ENCODE results near the gene FYN. TPM values are rescaled to one million over a fixed set of nuclear protein-coding genes. Genes with fewer than 3 reads are reported as not detected.

Gene FYN
- total and polyA plus RNA-seq, 2 of the 8 experiments (the other 6 are each of a cell fraction or from before 2014, with no cell fraction given) = 46.8 to 97.2 TPM

GRCh38 chr6:111658462-111659154 is 214.6 kb downstream of the FYN start:
- H3K4me1 ChIP-seq (replicated peaks in 1 of 4; ENCODE audit: control insufficient read depth in 3 of 4, insufficient read depth in 4 of 4, low read length in 3 of 4) = peaks cover 8 to 24% (median 19%) of the 10 kb centered on the region in 4 experiments
- no peak overlapping the region for H2BK20ac ChIP-seq (ENCODE audit: low read length)
- no peak overlapping the region for H2BK15ac ChIP-seq (ENCODE audit: low read length)
- no peak for DNase-seq (ENCODE audit: low read depth in 1 of 2, low spot score in 2 of 2)
- POLR2A ChIA-PET (ENCODE audit: partially characterized antibody) = no interaction called here
- H2BK120ac ChIP-seq (replicated peaks; ENCODE audit: low read depth, low read length) = no peak overlapping the region
- H3K27ac ChIP-seq (ENCODE audit: low read depth, low read length) = no peak overlapping the region
- H3K23ac ChIP-seq (ENCODE audit: insufficient read length) = no peak overlapping the region
- no peak overlapping the region for H4K8ac ChIP-seq (ENCODE audit: extremely low read depth, insufficient read depth, low read length)
- no peaks in the 10 kb centered on the region for H3K79me1 ChIP-seq (ENCODE audit: low read depth, low read length)
- peaks cover 8% of the 10 kb centered on the region; the same call in 1 of the 2 replicates for H3K23me2 ChIP-seq (ENCODE audit: low read depth, low read length)
- no peak overlapping the region for H2BK12ac ChIP-seq (ENCODE audit: low read depth, low read length)
- H2AFZ ChIP-seq (ENCODE audit: low read length) = no peak overlapping the region
- no peaks in the 10 kb centered on the region for H4K20me1 ChIP-seq (replicated peaks in 1 of 2; ENCODE audit: control insufficient read depth in 1 of 2, insufficient read depth in 2 of 2, low read length in 2 of 2)
- CTCF ChIA-PET (ENCODE audit: partially characterized antibody) = interaction anchor here (1.0 to 2.6 kb wide), 3 partner anchors 10 to 383 kb away, joined by 3 to 9 read pairs (median 8); no protein-coding TSS in a partner anchor
- 85% methylated on average over 4 of the region's 4 CpGs; no CpG with 5 or more reads in 1 of the 2 experiments for WGBS, 2 experiments (ENCODE audit: extremely low coverage in 1 of 2, insufficient coverage in 1 of 2, insufficient read length in 1 of 2, insufficient replicate concordance in 2 of 2, low coverage in 1 of 2, low lambda C conversion rate in 2 of 2, missing lambda C conversion rate in 1 of 2)
- H4K91ac ChIP-seq (replicated peaks; ENCODE audit: insufficient read length, low read length) = no peak overlapping the region
- H3K4me3 ChIP-seq (ENCODE audit: extremely low read depth in 1 of 4, insufficient read depth in 2 of 4, low read depth in 3 of 4, low read length in 4 of 4) = no peak overlapping the region
- no peak for FAIRE-seq
- no peak overlapping the region for H4K5ac ChIP-seq (ENCODE audit: insufficient read length, low read depth, low read length)
- H3K4ac ChIP-seq (replicated peaks; ENCODE audit: insufficient read length, low read depth, low read length) = no peak overlapping the region
- no peaks in the 10 kb centered on the region for H3K9me3 ChIP-seq (ENCODE audit: insufficient read depth in 2 of 2, low read depth in 1 of 2, low read length in 1 of 2)
- H3K56ac ChIP-seq (replicated peaks; ENCODE audit: insufficient read length, low read depth, low read length) = no peak overlapping the region
- H3K9ac ChIP-seq (replicated peaks in 1 of 4; ENCODE audit: extremely low read depth in 1 of 4, low read depth in 3 of 4, low read length in 3 of 4) = no peak overlapping the region
- H2BK5ac ChIP-seq (ENCODE audit: low read depth, low read length) = no peak overlapping the region; the same call in none of the 2 replicates
- no peak overlapping the region for H3K14ac ChIP-seq (ENCODE audit: insufficient read length)
- no peaks in the 10 kb centered on the region for H3K79me2 ChIP-seq (ENCODE audit: control insufficient read depth in 1 of 2, insufficient read depth in 2 of 2, low read length in 2 of 2)
- H3K36me3 ChIP-seq (ENCODE audit: control insufficient read depth in 2 of 4, insufficient read depth in 4 of 4, low read length in 3 of 4) = no peaks in the 10 kb centered on the region
- H3K18ac ChIP-seq (ENCODE audit: extremely low read depth, low read length) = no peak overlapping the region
- H3K4me2 ChIP-seq (ENCODE audit: insufficient read depth in 1 of 2, low read depth in 2 of 2, low read length in 2 of 2) = no peak overlapping the region
- H2AK5ac ChIP-seq (ENCODE audit: low read depth, low read length) = no peak overlapping the region
- H3K27me3 ChIP-seq (replicated peaks in 1 of 4; ENCODE audit: control insufficient read depth in 3 of 4, extremely low read depth in 1 of 4, insufficient read depth in 3 of 4, low read length in 3 of 4) = no peaks in the 10 kb centered on the region
- TF ChIP-seq CREB1 (IDR thresholded peaks at IDR 0.05) (no peak), KDM4A (IDR thresholded peaks at IDR 0.05; ENCODE audit: low read depth, low read length, severe bottlenecking) (no peak), CTCF (IDR thresholded peaks at IDR 0.05; ENCODE audit: control extremely low read depth in 1 of 3, insufficient read depth in 1 of 3, low read depth in 1 of 3, low read length in 3 of 3) (no peak), KDM5A (IDR thresholded peaks at IDR 0.05; ENCODE audit: low read length) (no peak), SUZ12 (IDR thresholded peaks at IDR 0.05; ENCODE audit: low read length) (no peak), TAF7 (optimal IDR thresholded peaks at IDR 0.05; ENCODE audit: borderline replicate concordance, low read depth, low read length) (no peak), CEBPB (IDR thresholded peaks at IDR 0.05; ENCODE audit: low read depth, low read length) (no peak), HDAC2 (IDR thresholded peaks at IDR 0.05; ENCODE audit: borderline replicate concordance in 1 of 2, low read depth in 2 of 2, low read length in 2 of 2) (no peak), POU5F1 (IDR thresholded peaks at IDR 0.05; ENCODE audit: low read depth, low read length) (no peak), KDM1A (IDR thresholded peaks at IDR 0.05; ENCODE audit: borderline replicate concordance, low read length) (no peak), ASH2L (IDR thresholded peaks at IDR 0.05; ENCODE audit: low read length) (no peak)
